Retinal pigment epithelial cell (primary cell): ENCODE results near the gene TRPT1.

Source experiments
- DNase-seq: peaks from one replicate; pipeline ENCODE4 v3.0.0-alpha.2; 2010; ENCODE audit warnings: low read depth
- H3K4me3 ChIP-seq: 2 replicates; pipeline ENCODE4 v1.5.1; 2011; ENCODE audit warnings: mild to moderate bottlenecking, low read length, control low read depth, moderate library complexity
- TF ChIP-seq, protein P1 (sequence below): conservative IDR thresholded peaks from 2 replicates; pipeline ENCODE4 v1.5.1; 2011; ENCODE audit warnings: low read depth, low read length, control low read depth, inconsistent platforms

TRPT1 gene

GRCh38 chr11:64186492-64187165, 39.4 kb downstream of the TRPT1 start:
- no peak for DNase-seq

DNA sequence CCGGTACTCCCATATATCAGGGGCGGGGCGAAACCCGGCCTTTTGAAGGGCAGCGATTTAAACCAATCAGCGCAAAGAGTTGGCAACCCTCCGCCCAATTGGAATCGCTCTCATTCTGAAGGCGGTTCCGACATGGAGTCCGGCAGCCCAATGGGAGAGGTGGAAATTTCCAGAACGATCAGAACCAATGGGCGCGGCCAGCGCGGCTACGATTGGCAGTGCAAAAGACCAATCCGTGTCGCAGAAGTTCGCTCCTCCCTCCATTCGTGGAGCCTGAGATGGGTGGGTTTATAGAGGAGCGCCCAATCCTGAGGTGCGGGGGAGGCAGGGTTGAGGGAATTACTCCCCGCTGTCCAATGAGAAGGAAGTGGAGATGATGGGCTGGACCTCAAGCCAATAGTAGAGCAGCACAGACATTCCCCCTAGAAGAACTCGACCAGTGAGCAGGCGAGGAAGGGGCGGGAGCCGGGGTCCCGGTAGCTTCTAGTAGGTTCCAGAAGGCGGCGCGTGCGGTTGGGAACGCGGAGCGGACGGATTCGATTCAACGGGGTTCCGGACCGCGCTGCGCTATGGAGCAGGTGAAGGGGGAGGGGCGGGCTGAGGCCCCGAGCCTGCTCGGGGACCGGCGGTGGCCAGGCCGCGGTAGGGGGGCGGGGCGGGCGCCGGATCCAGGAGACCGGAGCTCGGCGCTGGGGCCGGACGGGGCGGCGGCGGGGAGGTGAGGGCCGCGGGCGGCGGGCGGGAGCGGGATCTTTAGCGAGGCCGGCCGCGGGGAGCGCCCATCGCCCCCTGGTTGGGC, 40.1 kb downstream of the TRPT1 start, which contains the start of gene STIP1:
STIP1 (plus strand) TSS at position 479 of the 799 bp plus-strand sequence; CDS start at position 570, 91 bp downstream.
- TF ChIP-seq, protein P1, sequence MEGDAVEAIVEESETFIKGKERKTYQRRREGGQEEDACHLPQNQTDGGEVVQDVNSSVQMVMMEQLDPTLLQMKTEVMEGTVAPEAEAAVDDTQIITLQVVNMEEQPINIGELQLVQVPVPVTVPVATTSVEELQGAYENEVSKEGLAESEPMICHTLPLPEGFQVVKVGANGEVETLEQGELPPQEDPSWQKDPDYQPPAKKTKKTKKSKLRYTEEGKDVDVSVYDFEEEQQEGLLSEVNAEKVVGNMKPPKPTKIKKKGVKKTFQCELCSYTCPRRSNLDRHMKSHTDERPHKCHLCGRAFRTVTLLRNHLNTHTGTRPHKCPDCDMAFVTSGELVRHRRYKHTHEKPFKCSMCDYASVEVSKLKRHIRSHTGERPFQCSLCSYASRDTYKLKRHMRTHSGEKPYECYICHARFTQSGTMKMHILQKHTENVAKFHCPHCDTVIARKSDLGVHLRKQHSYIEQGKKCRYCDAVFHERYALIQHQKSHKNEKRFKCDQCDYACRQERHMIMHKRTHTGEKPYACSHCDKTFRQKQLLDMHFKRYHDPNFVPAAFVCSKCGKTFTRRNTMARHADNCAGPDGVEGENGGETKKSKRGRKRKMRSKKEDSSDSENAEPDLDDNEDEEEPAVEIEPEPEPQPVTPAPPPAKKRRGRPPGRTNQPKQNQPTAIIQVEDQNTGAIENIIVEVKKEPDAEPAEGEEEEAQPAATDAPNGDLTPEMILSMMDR, result peak; percentile 43
- H3K4me3 ChIP-seq, result peak within 1 kb of the TSS; percentile 60
- DNase-seq, result peak; percentile 100

More at GRCh38 chr11:64186492-64187165, 39.4 kb downstream of the TRPT1 start:
- TF ChIP-seq, protein P1, result no peak
- no peak overlapping the region for H3K4me3 ChIP-seq

DNA sequence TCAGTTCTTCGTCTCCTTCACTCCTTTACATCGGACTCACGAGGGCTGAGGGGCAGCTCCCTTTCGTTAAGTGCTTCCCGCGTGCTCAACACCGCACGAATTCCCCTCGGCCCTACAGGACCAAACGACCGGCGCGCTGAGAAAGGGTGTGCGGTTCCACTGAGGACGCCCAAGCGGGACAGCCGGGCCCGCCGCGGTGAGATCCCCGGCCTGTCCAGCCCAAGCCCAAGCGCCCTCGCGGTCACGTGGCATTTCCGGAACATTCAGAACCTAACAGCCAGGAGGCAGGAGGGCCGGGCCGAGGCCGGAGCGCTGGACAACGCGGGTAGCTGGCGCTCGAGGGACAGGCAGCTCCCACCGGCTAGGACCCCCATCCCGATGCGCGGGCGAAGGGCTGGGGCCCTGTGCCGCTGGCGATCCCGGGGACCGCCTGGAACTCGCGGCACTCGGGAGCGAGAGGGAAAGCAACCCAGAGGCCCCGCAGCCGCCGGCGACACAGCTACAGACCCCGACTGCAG, 40.8 kb downstream of the TRPT1 start:
- H3K4me3 ChIP-seq, result peak overlapping the region; percentile 60
- TF ChIP-seq, protein P1, result peak; percentile 33
- peak; percentile 19 for DNase-seq

DNA sequence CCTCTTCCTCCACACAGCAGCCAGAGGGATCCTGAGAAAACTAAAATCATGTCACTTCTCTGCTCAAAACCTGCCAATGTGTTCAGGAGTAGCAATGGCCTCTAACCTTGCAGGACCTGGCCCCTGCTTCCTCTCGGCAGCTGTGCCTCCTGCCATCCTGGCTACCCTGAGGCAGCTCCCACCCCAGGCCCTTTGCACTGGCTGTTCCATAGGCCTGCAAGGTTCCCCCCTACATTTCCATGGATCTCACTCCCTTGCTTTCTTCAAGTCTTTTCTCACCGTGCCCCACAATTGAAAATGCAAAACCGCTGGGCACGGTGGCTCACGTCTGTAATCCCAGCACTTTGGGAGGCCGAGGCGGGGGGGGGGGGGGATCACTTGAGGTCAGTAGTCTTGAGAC, 42.1 kb downstream of the TRPT1 start:
- no peak overlapping the region for H3K4me3 ChIP-seq
- TF ChIP-seq, protein P1, result no peak
- no peak for DNase-seq

DNA sequence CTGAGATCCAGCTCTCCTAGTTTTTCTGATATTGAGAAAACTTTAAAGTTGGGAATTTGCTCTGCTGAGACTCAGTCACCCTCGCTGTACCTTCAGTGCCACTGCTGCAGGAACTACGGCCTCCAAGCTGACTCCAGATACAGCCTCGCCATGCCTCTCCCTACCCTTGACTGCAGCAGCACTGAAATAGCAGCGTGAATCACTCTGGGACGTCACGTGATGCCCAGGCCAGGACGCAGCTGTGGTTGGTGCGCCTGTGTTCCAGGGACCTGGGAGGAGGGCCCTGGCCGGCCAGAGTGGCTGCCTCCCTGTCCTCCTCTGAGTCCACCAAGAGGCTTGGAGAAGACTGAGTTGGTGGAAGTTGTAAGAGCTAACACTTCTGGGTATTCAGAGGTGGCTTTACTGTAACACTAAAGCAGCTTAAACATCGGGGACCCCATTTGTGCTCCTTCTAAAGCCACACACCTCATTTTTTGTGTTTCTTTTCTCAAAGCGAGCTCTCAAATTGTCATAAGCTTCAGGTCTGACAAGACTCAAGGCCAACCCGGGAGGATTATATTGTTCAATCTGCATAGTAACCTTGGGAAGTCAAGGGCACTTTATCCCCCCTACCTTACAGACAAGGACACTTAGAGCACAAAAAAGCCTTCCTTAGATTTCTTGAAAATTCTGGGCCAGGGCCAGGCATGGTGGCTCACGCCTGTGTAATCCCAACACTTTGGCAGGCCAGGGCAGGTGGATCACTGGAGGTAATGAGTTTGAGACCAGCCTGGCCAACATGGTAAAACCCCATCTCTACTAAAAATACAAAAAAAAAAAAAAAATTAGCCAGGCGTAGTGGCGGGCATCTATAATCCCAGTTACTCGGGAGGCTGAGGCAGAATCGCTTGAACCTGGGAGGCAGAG, 44.2 kb downstream of the TRPT1 start:
- TF ChIP-seq, protein P1, result no peak
- DNase-seq, result peak; percentile 81
- H3K4me3 ChIP-seq, result no peak overlapping the region

GRCh38 chr11:64180891-64181290, 45.1 kb downstream of the TRPT1 start:
- DNase-seq, result no peak
- TF ChIP-seq, protein P1, result no peak
- H3K4me3 ChIP-seq, result no peak overlapping the region
